H1 (cell line): ENCODE results near the gene DNAJB11. TPM values are rescaled to one million over a fixed set of nuclear protein-coding genes. Genes with fewer than 3 reads are reported as not detected.

Experiments
- CTCF ChIA-PET: fragments of 300-600 bp; sonication (Branson Sonifier 250); formaldehyde crosslinking; loops from one replicate; lab custom pipeline; 2021; ENCODE audit not compliant: partially characterized antibody; lab: Charles Lee
- POLR2A ChIA-PET: fragments of 300-600 bp; sonication (Branson Sonifier 250); formaldehyde crosslinking; loops from one replicate; lab custom pipeline; 2021; ENCODE audit warnings: inconsistent platforms; ENCODE audit not compliant: partially characterized antibody; lab: Charles Lee
- DNase-seq, 2 experiments: peaks; one replicate each; pipeline versions ENCODE4 v3.0.0 to v3.0.0-alpha.2; 2010 to 2022; ENCODE audit warnings: low spot score in 2 of 2, low read depth in 1 of 2, mixed read lengths in 1 of 2
- FAIRE-seq: peaks from 2 replicates; lab custom pipeline; 2011; peaks lifted over from hg19 to GRCh38; lab: Jason Lieb, UNC
- H2AFZ ChIP-seq: 2 replicates; pipeline ENCODE4 v1.8.1; 2012; ENCODE audit warnings: low read length, inconsistent platforms
- H2AK5ac ChIP-seq: 2 replicates; pipeline ENCODE4 v1.6.1; 2013; ENCODE audit warnings: low read depth, low read length
- H2BK120ac ChIP-seq: replicated peaks from 2 replicates; pipeline ENCODE3; 2013; ENCODE audit warnings: low read depth, low read length, inconsistent platforms
- H2BK12ac ChIP-seq: 2 replicates; pipeline ENCODE4 v1.6.1; 2013; ENCODE audit warnings: low read depth, low read length
- H2BK15ac ChIP-seq: 2 replicates; pipeline ENCODE4 v1.6.1; 2013; ENCODE audit warnings: low read length
- H2BK20ac ChIP-seq: 2 replicates; pipeline ENCODE4 v1.6.1; 2013; ENCODE audit warnings: low read length
- H2BK5ac ChIP-seq: 2 replicates; pipeline ENCODE4 v1.6.1; 2013; ENCODE audit warnings: low read depth, low read length
- H3K14ac ChIP-seq: 2 replicates; pipeline ENCODE4 v1.6.1; 2013; ENCODE audit warnings: inconsistent platforms; ENCODE audit not compliant: insufficient read length
- H3K18ac ChIP-seq: 2 replicates; pipeline ENCODE4 v1.6.1; 2013; ENCODE audit warnings: low read length; ENCODE audit errors: extremely low read depth
- H3K23ac ChIP-seq: 2 replicates; pipeline ENCODE4 v1.6.1; 2013; ENCODE audit warnings: inconsistent platforms; ENCODE audit not compliant: insufficient read length
- H3K23me2 ChIP-seq: 2 replicates; pipeline ENCODE4 v1.6.1; 2013; ENCODE audit warnings: low read depth, low read length
- H3K27ac ChIP-seq: 2 replicates; pipeline ENCODE4 v1.6.1; 2011; ENCODE audit warnings: low read depth, low read length, inconsistent platforms
- H3K27me3 ChIP-seq, 4 experiments: replicated peaks in 1 of 4; 1 replicate in 1 of 4; 2 replicates in 3 of 4; pipeline versions ENCODE4 v1.6.1 to v1.8.1; 2011 to 2013; ENCODE audit warnings: low read length in 3 of 4, mild to moderate bottlenecking in 3 of 4, inconsistent platforms in 2 of 4, mixed read lengths in 2 of 4, moderate library complexity in 1 of 4; ENCODE audit not compliant: control insufficient read depth in 3 of 4, insufficient read depth in 3 of 4; ENCODE audit errors: extremely low read depth in 1 of 4
- H3K36me3 ChIP-seq, 4 experiments: 2 replicates each; pipeline versions ENCODE4 v1.6.1 to v1.8.1; 2011 to 2013; ENCODE audit warnings: mild to moderate bottlenecking in 4 of 4, low read length in 3 of 4, moderate library complexity in 2 of 4, control low read depth in 1 of 4, inconsistent platforms in 1 of 4; ENCODE audit not compliant: insufficient read depth in 4 of 4, control insufficient read depth in 2 of 4
- H3K4ac ChIP-seq: replicated peaks from 2 replicates; pipeline ENCODE3; 2013; ENCODE audit warnings: low read length, low read depth, mixed read lengths, inconsistent platforms; ENCODE audit not compliant: insufficient read length
- H3K4me1 ChIP-seq, 4 experiments: replicated peaks in 1 of 4; 1 replicate in 1 of 4; 2 replicates in 3 of 4; pipeline versions ENCODE4 v1.6.1 to v1.8.1; 2011 to 2013; ENCODE audit warnings: low read length in 3 of 4, inconsistent platforms in 2 of 4, mixed read lengths in 1 of 4; ENCODE audit not compliant: insufficient read depth in 4 of 4, control insufficient read depth in 3 of 4
- H3K4me2 ChIP-seq, 2 experiments: 2 replicates each; pipeline versions ENCODE4 v1.6.1 to v1.8.1; 2011 to 2013; ENCODE audit warnings: low read depth in 2 of 2, low read length in 2 of 2, control low read depth in 1 of 2, inconsistent platforms in 1 of 2, mild to moderate bottlenecking in 1 of 2; ENCODE audit not compliant: insufficient read depth in 1 of 2
- H3K4me3 ChIP-seq, 4 experiments: fragments of 200-600, 300-600 bp in 1 of 4; sonication (generic), shearing (Covaris generic), sonication (Bioruptor Twin) in 1 of 4; 2 replicates each; pipeline versions ENCODE4 v1.5.1 to v1.8.1; 2011 to 2016; ENCODE audit warnings: low read length in 4 of 4, low read depth in 3 of 4, control low read depth in 2 of 4, inconsistent platforms in 2 of 4, mild to moderate bottlenecking in 2 of 4, mixed read lengths in 1 of 4, moderate library complexity in 1 of 4; ENCODE audit not compliant: insufficient read depth in 2 of 4; ENCODE audit errors: extremely low read depth in 1 of 4
- H3K56ac ChIP-seq: replicated peaks from 2 replicates; pipeline ENCODE3; 2013; ENCODE audit warnings: low read depth, mild to moderate bottlenecking, mixed read lengths, low read length, inconsistent platforms; ENCODE audit not compliant: insufficient read length
- H3K79me1 ChIP-seq: 2 replicates; pipeline ENCODE4 v1.6.1; 2013; ENCODE audit warnings: low read depth, low read length, control low read depth
- H3K79me2 ChIP-seq, 2 experiments: 2 replicates each; pipeline versions ENCODE4 v1.6.1 to v1.8.1; 2012 to 2013; ENCODE audit warnings: low read length in 2 of 2, mild to moderate bottlenecking in 2 of 2, inconsistent platforms in 1 of 2; ENCODE audit not compliant: insufficient read depth in 2 of 2, control insufficient read depth in 1 of 2
- H3K9ac ChIP-seq, 4 experiments: replicated peaks in 1 of 4; 1 replicate in 1 of 4; 2 replicates in 3 of 4; pipeline versions ENCODE4 v1.6.1 to v1.8.1; 2011 to 2013; ENCODE audit warnings: low read depth in 3 of 4, low read length in 3 of 4, control low read depth in 2 of 4, mild to moderate bottlenecking in 2 of 4, moderate library complexity in 2 of 4, inconsistent platforms in 1 of 4; ENCODE audit errors: extremely low read depth in 1 of 4
- H3K9me3 ChIP-seq, 2 experiments: 2 replicates each; pipeline versions ENCODE4 v1.6.1 to v1.8.1; 2012 to 2013; ENCODE audit warnings: mild to moderate bottlenecking in 2 of 2, moderate library complexity in 2 of 2, control low read depth in 1 of 2, inconsistent platforms in 1 of 2, low read depth in 1 of 2, low read length in 1 of 2, mixed read lengths in 1 of 2; ENCODE audit not compliant: insufficient read depth in 2 of 2
- H4K20me1 ChIP-seq, 2 experiments: replicated peaks in 1 of 2; 2 replicates each; pipeline versions ENCODE3 to v1.8.1; 2011 to 2013; ENCODE audit warnings: inconsistent platforms in 2 of 2, low read length in 2 of 2, mild to moderate bottlenecking in 1 of 2; ENCODE audit not compliant: insufficient read depth in 2 of 2, control insufficient read depth in 1 of 2
- H4K5ac ChIP-seq: 2 replicates; pipeline ENCODE4 v1.6.1; 2013; ENCODE audit warnings: low read length, low read depth, mixed read lengths, inconsistent platforms; ENCODE audit not compliant: insufficient read length
- H4K8ac ChIP-seq: 2 replicates; pipeline ENCODE4 v1.8.0; 2013; ENCODE audit warnings: mild to moderate bottlenecking, moderate library complexity, low read length, inconsistent platforms; ENCODE audit not compliant: insufficient read depth; ENCODE audit errors: extremely low read depth
- H4K91ac ChIP-seq: replicated peaks from 2 replicates; pipeline ENCODE3; 2013; ENCODE audit warnings: low read length, mixed read lengths, inconsistent platforms; ENCODE audit not compliant: insufficient read length
- BACH1 ChIP-seq: IDR thresholded peaks from 2 replicates; pipeline ENCODE4 v1.6.1; 2012; ENCODE audit warnings: low read length, improper control_type of control experiment
- CREB1 ChIP-seq: IDR thresholded peaks from 2 replicates; pipeline ENCODE4 v1.6.1; 2012; ENCODE audit warnings: inconsistent platforms
- CTBP2 ChIP-seq: IDR thresholded peaks from 2 replicates; pipeline ENCODE4 v1.7.0; 2011; ENCODE audit warnings: borderline replicate concordance, mild to moderate bottlenecking, moderate library complexity, mixed read lengths, low read length; ENCODE audit not compliant: insufficient read depth, insufficient read length
- EZH2 ChIP-seq: fragments of 200-600 bp; sonication (generic); IDR thresholded peaks from 2 replicates; pipeline ENCODE4 v1.7.1; 2012; ENCODE audit warnings: low read depth, mild to moderate bottlenecking, moderate library complexity, low read length, inconsistent platforms; ENCODE audit not compliant: severe bottlenecking
- GABPA ChIP-seq: IDR thresholded peaks from 2 replicates; pipeline ENCODE4 v1.6.1; 2011; ENCODE audit warnings: mild to moderate bottlenecking, low read length, moderate library complexity, borderline replicate concordance; ENCODE audit not compliant: insufficient read depth
- JUND ChIP-seq: IDR thresholded peaks from 2 replicates; pipeline ENCODE4 v1.6.1; 2011; ENCODE audit warnings: mild to moderate bottlenecking, improper control_type of control experiment, low read length
- POLR2AphosphoS5 ChIP-seq: IDR thresholded peaks from 2 replicates; pipeline ENCODE4 v1.6.1; 2011; ENCODE audit warnings: low read depth, low read length
- RAD21 ChIP-seq, 2 experiments: IDR thresholded peaks in 1 of 2; conservative IDR thresholded peaks in 1 of 2; 2 replicates each; pipeline ENCODE4 v1.6.1; 2011; ENCODE audit warnings: low read depth in 2 of 2, low read length in 2 of 2, improper control_type of control experiment in 1 of 2, inconsistent platforms in 1 of 2, mild to moderate bottlenecking in 1 of 2, moderate library complexity in 1 of 2
- RXRA ChIP-seq: IDR thresholded peaks from 2 replicates; pipeline ENCODE4 v1.6.1; 2011; ENCODE audit warnings: low read depth, mild to moderate bottlenecking, low read length, moderate library complexity; ENCODE audit not compliant: insufficient read depth
- WGBS, 2 experiments: shearing (Covaris generic) in 1 of 2; methylation state at CpG; one replicate each; pipeline versions ENCODE4 v1.1.6 to v1.1.7; 2013 to 2015; ENCODE audit warnings: low lambda C conversion rate in 2 of 2, mixed read lengths in 2 of 2, inconsistent platforms in 1 of 2, low coverage in 1 of 2, missing lambda C conversion rate in 1 of 2; ENCODE audit not compliant: insufficient replicate concordance in 2 of 2, insufficient coverage in 1 of 2, insufficient read length in 1 of 2; ENCODE audit errors: extremely low coverage in 1 of 2, missing lambda C conversion rate in 1 of 2; 5-methylcytosine and 5-hydroxymethylcytosine counted together
- polyA plus RNA-seq, 7 experiments: library from polyadenylated mRNA; depleted of rRNA in 3 of 7; stranded (reverse) in 5 of 7; unstranded in 2 of 7; fragments of >200 nt in 5 of 7; fragments of 200-250 nt in 2 of 7; gene quantifications; 1 replicate in 5 of 7; 2 replicates in 1 of 7; 4 replicates in 1 of 7; pipeline versions ENCODE4 v1.2.1 to v1.2.3, GENCODE V29; 2011 to 2013; ENCODE audit warnings: missing spikeins in 2 of 7, mixed read lengths in 2 of 7
- total RNA-seq: library from RNA; stranded (reverse); fragmentation: NEBNext Ultra II Directional; extraction: Animal tissue kit (Norgen Biotek cat#: 25700); gene quantifications from 2 replicates; pipeline ENCODE4 v1.2.1, GENCODE V29; 2021
- TF ChIP-seq, protein P1 (sequence below), 3 experiments: IDR thresholded peaks; 1 replicate in 2 of 3; 2 replicates in 1 of 3; pipeline versions ENCODE4 v1.5.1 to v1.6.1; 2011; ENCODE audit warnings: low read length in 3 of 3, mild to moderate bottlenecking in 3 of 3, inconsistent platforms in 2 of 3, low read depth in 1 of 3, moderate library complexity in 1 of 3; ENCODE audit not compliant: insufficient read depth in 1 of 3; ENCODE audit errors: control extremely low read depth in 1 of 3

The DNAJB11 gene
- total and polyA plus RNA-seq, 2 of the 8 experiments (the other 6 are each of a cell fraction or from before 2014, with no cell fraction given), result 14.6 to 63.9 TPM

DNA sequence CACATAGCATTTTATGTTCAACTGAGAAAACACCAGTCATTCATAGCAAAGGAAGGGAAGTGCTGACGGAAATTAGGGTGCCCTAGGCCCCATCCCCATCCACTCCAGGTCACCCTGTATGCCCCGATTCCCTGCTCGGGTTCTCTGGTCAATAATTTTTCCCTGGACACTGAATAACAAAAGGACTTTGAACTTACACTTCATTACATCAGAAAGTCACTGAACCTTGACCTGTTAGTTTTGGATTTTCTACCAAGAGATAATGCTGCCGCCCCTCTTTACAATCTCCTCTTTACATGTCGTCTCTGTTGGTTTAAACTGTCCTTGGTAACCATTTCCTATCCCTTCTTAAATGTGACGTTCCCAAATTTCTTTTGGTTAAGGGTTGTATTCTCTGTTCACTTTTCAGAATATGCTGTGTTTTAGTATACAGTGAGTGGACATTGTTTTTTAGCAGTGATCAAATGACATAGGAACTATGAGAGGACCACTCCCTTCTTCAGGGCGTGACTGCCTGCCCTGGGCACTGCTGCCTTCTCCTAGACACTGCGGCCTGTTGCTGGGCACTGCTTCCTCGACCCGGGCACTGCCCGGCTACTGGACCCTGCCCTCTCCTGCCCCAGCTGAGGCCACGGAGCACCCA is 28.7 kb downstream of the DNAJB11 start:
- no peak overlapping the region for H2AFZ ChIP-seq
- no peak overlapping the region for H3K4me3 ChIP-seq
- no peaks in the 10 kb centered on the region for H3K4me1 ChIP-seq
- ChIA-PET CTCF (interaction anchor here (23.7 kb wide), 1 partner anchor 15 kb away, joined by 333 read pairs; the partner anchor contains the start of gene AHSG), POLR2A (interaction anchor here (1.0 to 5.4 kb wide), 2 partner anchors 16 to 185 kb away, joined by 3 to 34 read pairs; partner anchors contain the start of gene EIF4A2)
- H3K9ac ChIP-seq, result no peak overlapping the region
- DNase-seq, result no peak
- H3K27me3 ChIP-seq, result no peaks in the 10 kb centered on the region; a peak in 1 of 7 replicates
- H2AK5ac ChIP-seq, result no peak overlapping the region
- H3K79me2 ChIP-seq, result no peaks in the 10 kb centered on the region
- no peak overlapping the region for H2BK120ac ChIP-seq
- no peak overlapping the region for H2BK12ac ChIP-seq
- no peak overlapping the region for H3K27ac ChIP-seq
- WGBS, 2 experiments, result 82% methylated on average over 12 of the region's 12 CpGs; no CpG with 5 or more reads in 1 of the 2 experiments
- H2BK5ac ChIP-seq, result no peak overlapping the region; the same call in 1 of the 2 replicates
- no peaks in the 10 kb centered on the region for H3K36me3 ChIP-seq
- H4K20me1 ChIP-seq, result no peaks in the 10 kb centered on the region
- H2BK20ac ChIP-seq, result no peak overlapping the region
- H4K8ac ChIP-seq, result no peak overlapping the region
- H3K56ac ChIP-seq, result peak overlapping the region; percentile 39
- H3K14ac ChIP-seq, result no peak overlapping the region
- H4K5ac ChIP-seq, result no peak overlapping the region
- H3K9me3 ChIP-seq, result no peaks in the 10 kb centered on the region
- no peak for FAIRE-seq
- no peaks in the 10 kb centered on the region for H3K23me2 ChIP-seq
- H4K91ac ChIP-seq, result no peak overlapping the region
- no peak overlapping the region for H3K18ac ChIP-seq
- no peak overlapping the region for H2BK15ac ChIP-seq
- H3K23ac ChIP-seq, result no peak overlapping the region
- H3K4ac ChIP-seq, result no peak overlapping the region
- no peak overlapping the region for H3K4me2 ChIP-seq
- H3K79me1 ChIP-seq, result no peaks in the 10 kb centered on the region
- TF ChIP-seq, protein P1, sequence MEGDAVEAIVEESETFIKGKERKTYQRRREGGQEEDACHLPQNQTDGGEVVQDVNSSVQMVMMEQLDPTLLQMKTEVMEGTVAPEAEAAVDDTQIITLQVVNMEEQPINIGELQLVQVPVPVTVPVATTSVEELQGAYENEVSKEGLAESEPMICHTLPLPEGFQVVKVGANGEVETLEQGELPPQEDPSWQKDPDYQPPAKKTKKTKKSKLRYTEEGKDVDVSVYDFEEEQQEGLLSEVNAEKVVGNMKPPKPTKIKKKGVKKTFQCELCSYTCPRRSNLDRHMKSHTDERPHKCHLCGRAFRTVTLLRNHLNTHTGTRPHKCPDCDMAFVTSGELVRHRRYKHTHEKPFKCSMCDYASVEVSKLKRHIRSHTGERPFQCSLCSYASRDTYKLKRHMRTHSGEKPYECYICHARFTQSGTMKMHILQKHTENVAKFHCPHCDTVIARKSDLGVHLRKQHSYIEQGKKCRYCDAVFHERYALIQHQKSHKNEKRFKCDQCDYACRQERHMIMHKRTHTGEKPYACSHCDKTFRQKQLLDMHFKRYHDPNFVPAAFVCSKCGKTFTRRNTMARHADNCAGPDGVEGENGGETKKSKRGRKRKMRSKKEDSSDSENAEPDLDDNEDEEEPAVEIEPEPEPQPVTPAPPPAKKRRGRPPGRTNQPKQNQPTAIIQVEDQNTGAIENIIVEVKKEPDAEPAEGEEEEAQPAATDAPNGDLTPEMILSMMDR (IDR thresholded peaks at IDR 0.05; ENCODE audit: control extremely low read depth in 1 of 3, insufficient read depth in 1 of 3, low read depth in 1 of 3, low read length in 3 of 3), result no peak
- TF ChIP-seq POLR2AphosphoS5, result no peak
- TF ChIP-seq RAD21 (IDR thresholded peaks at IDR 0.05 in 1 of 2, conservative IDR thresholded peaks at IDR 0.05 in 1 of 2; ENCODE audit: low read depth in 2 of 2, low read length in 2 of 2), result no peak
- TF ChIP-seq RXRA, result no peak
- no peak for TF ChIP-seq CREB1
- TF ChIP-seq CTBP2, result no peak
- TF ChIP-seq GABPA, result no peak
- no peak for TF ChIP-seq JUND
- no peak for TF ChIP-seq EZH2
- TF ChIP-seq BACH1, result no peak
